CD14-positive monocyte (primary cell): ENCODE results near the gene PACC1. TPM values are rescaled to one million over a fixed set of nuclear protein-coding genes. Genes with fewer than 3 reads are reported as not detected.

ENCODE experiments used
- DNase-seq, 3 donors: peaks; one replicate each; pipeline ENCODE4 v3.0.0-alpha.2; 2011 to 2022
- H2AFZ ChIP-seq: 2 replicates; pipeline ENCODE4 v1.6.0; 2012; ENCODE audit warnings: mild to moderate bottlenecking, low read depth, low read length, inconsistent platforms; ENCODE audit not compliant: insufficient read depth, poor library complexity, severe bottlenecking
- H3K27ac ChIP-seq, 2 donors: 1 replicate in 1 of 2; 2 replicates in 1 of 2; pipeline ENCODE4 v1.5.1; 2012 to 2013; ENCODE audit warnings: low read length in 2 of 2, control low read depth in 1 of 2, inconsistent platforms in 1 of 2, low read depth in 1 of 2, mild to moderate bottlenecking in 1 of 2
- H3K27me3 ChIP-seq, 2 donors: one replicate each; pipeline versions ENCODE4 v1.6.0 to v1.6.1; 2011 to 2013; ENCODE audit warnings: low read length in 2 of 2; ENCODE audit not compliant: control insufficient read depth in 2 of 2, insufficient read depth in 2 of 2
- H3K36me3 ChIP-seq, 2 donors: replicated peaks in 1 of 2; 1 replicate in 1 of 2; 2 replicates in 1 of 2; pipeline versions ENCODE4 v1.5.1 to v1.6.1; 2012 to 2013; ENCODE audit warnings: low read length in 2 of 2, control low read depth in 1 of 2, inconsistent platforms in 1 of 2, mild to moderate bottlenecking in 1 of 2; ENCODE audit not compliant: insufficient read depth in 2 of 2, control insufficient read depth in 1 of 2
- H3K4me1 ChIP-seq, 2 donors: 1 replicate in 1 of 2; 2 replicates in 1 of 2; pipeline versions ENCODE4 v1.5.1 to v1.6.1; 2012 to 2013; ENCODE audit warnings: low read length in 2 of 2, control low read depth in 1 of 2, inconsistent platforms in 1 of 2, mild to moderate bottlenecking in 1 of 2, moderate library complexity in 1 of 2; ENCODE audit not compliant: insufficient read depth in 2 of 2, control insufficient read depth in 1 of 2
- H3K4me2 ChIP-seq: replicated peaks from 2 replicates; pipeline ENCODE3; 2012; ENCODE audit warnings: low read length, moderate library complexity, mild to moderate bottlenecking; ENCODE audit not compliant: poor library complexity, severe bottlenecking; ENCODE audit errors: extremely low read depth
- H3K4me3 ChIP-seq, 3 experiments: fragments of 200-600 bp in 1 of 3; sonication (generic) in 1 of 3; replicated peaks in 1 of 3; 1 replicate in 2 of 3; 2 replicates in 1 of 3; pipeline ENCODE4 v1.5.1; 2011 to 2013; ENCODE audit warnings: low read length in 3 of 3, mild to moderate bottlenecking in 3 of 3, control low read depth in 2 of 3, low read depth in 2 of 3, inconsistent platforms in 1 of 3, moderate library complexity in 1 of 3
- H3K79me2 ChIP-seq: 2 replicates; pipeline ENCODE4 v1.6.0; 2012; ENCODE audit warnings: mild to moderate bottlenecking, control low read depth, inconsistent platforms, low read length, moderate library complexity; ENCODE audit not compliant: insufficient read depth
- H3K9ac ChIP-seq: 2 replicates; pipeline ENCODE4 v1.6.0; 2017; ENCODE audit warnings: low read length, mild to moderate bottlenecking; ENCODE audit not compliant: insufficient read depth, poor library complexity, severe bottlenecking
- H3K9me3 ChIP-seq, 2 donors: replicated peaks in 1 of 2; 1 replicate in 1 of 2; 2 replicates in 1 of 2; pipeline versions ENCODE4 v1.5.1 to v1.6.1; 2012 to 2013; ENCODE audit warnings: low read length in 2 of 2, control low read depth in 1 of 2; ENCODE audit not compliant: control insufficient read depth in 1 of 2, insufficient read depth in 1 of 2
- H4K20me1 ChIP-seq: 2 replicates; pipeline ENCODE4 v1.6.0; 2012; ENCODE audit warnings: mild to moderate bottlenecking, low read length, control low read depth, moderate library complexity; ENCODE audit not compliant: insufficient read depth
- H3K27ac Mint-ChIP-seq, 7 donors: one replicate each; pipeline ENCODE4 v1.8.0; 2020; ENCODE audit warnings: mild to moderate bottlenecking in 7 of 7, mixed read lengths in 7 of 7, moderate library complexity in 6 of 7, inconsistent platforms in 2 of 7
- H3K27me3 Mint-ChIP-seq, 3 donors: one replicate each; pipeline ENCODE4 v1.8.0; 2021 to 2022; ENCODE audit warnings: low read depth in 3 of 3, mild to moderate bottlenecking in 3 of 3, mixed read lengths in 3 of 3, moderate library complexity in 3 of 3, inconsistent platforms in 1 of 3
- H3K36me3 Mint-ChIP-seq, 2 donors: one replicate each; pipeline ENCODE4 v1.8.0; 2020; ENCODE audit warnings: mixed read lengths in 2 of 2, inconsistent platforms in 1 of 2, mild to moderate bottlenecking in 1 of 2
- H3K4me1 Mint-ChIP-seq: one replicate; pipeline ENCODE4 v1.8.0; 2020; ENCODE audit warnings: mild to moderate bottlenecking, mixed read lengths
- H3K4me3 Mint-ChIP-seq, 2 donors: one replicate each; pipeline ENCODE4 v1.8.0; 2020; ENCODE audit warnings: mild to moderate bottlenecking in 2 of 2, mixed read lengths in 2 of 2, moderate library complexity in 1 of 2
- H3K9me3 Mint-ChIP-seq, 7 donors: one replicate each; pipeline ENCODE4 v1.8.0; 2020 to 2022; ENCODE audit warnings: mixed read lengths in 7 of 7, mild to moderate bottlenecking in 6 of 7, moderate library complexity in 6 of 7, inconsistent platforms in 2 of 7
- CTCF ChIP-seq: fragments of 200-600 bp; IDR thresholded peaks from one replicate; pipeline ENCODE4 v1.8.0; 2022; ENCODE audit warnings: antibody characterized with exemption, mild to moderate bottlenecking
- WGBS: methylation state at CpG from one replicate; pipeline ENCODE4 v1.1.5; 2013; ENCODE audit warnings: missing lambda C conversion rate; ENCODE audit not compliant: insufficient coverage; 5-methylcytosine and 5-hydroxymethylcytosine counted together
- intact Hi-C, 2 donors: fragments of 100-400 bp; cut with micrococcal nuclease; formaldehyde crosslinking; loops; one replicate each; pipeline versions ENCODE4 v1.15.0 to v1.15.1; 2023
- polyA plus RNA-seq, 3 donors: library from polyadenylated mRNA; depleted of rRNA in 1 of 3; unstranded in 2 of 3; stranded (reverse) in 1 of 3; fragments of 300-500 nt in 2 of 3; fragments of >200 nt in 1 of 3; fragmentation: Illumina TruSeq in 2 of 3; gene quantifications; 1 replicate in 2 of 3; 2 replicates in 1 of 3; pipeline ENCODE4 v1.2.3, GENCODE V29; 2012 to 2021

The PACC1 gene
- polyA plus RNA-seq, 3 donors: 14.0 to 16.6 (median 14.7) TPM

GRCh38 chr1:212415107-212415841 is 588 bp upstream of the PACC1 start:
- H3K4me1 Mint-ChIP-seq: peaks cover 55% of the 10 kb centered on the region
- TF ChIP-seq CTCF: no peak
- peaks cover 5% of the 10 kb centered on the region for H4K20me1 ChIP-seq
- H3K36me3 Mint-ChIP-seq: peaks cover 17% of the 10 kb centered on the region in 2 donors
- 17% methylated on average over 3 of the region's 13 CpGs for WGBS
- H2AFZ ChIP-seq: peak overlapping the region; percentile 88
- peak overlapping the region; percentile 91 to 99 for H3K4me3 Mint-ChIP-seq
- H3K27me3 ChIP-seq: no peaks in the 10 kb centered on the region
- DNase-seq: no peak
- peaks cover 50 to 54% of the 10 kb centered on the region in 2 donors for H3K4me1 ChIP-seq
- peaks cover 0 to 3% (median 0%) of the 10 kb centered on the region in 7 donors for H3K9me3 Mint-ChIP-seq
- H3K9ac ChIP-seq: no peak overlapping the region
- intact Hi-C loops: no loop called here
- H3K4me3 ChIP-seq: peak overlapping the region; percentile 4 to 83 (median 79)
- peaks cover 39% of the 10 kb centered on the region for H3K79me2 ChIP-seq
- no peaks in the 10 kb centered on the region for H3K9me3 ChIP-seq
- H3K4me2 ChIP-seq: peak overlapping the region; percentile 79
- peaks cover 0 to 2% (median 0%) of the 10 kb centered on the region in 3 donors for H3K27me3 Mint-ChIP-seq
- H3K36me3 ChIP-seq: peaks cover 6 to 16% of the 10 kb centered on the region in 2 donors
- peak overlapping the region; percentile 54 to 82 for H3K27ac ChIP-seq
- peak overlapping the region; percentile 82 to 95 (median 92) for H3K27ac Mint-ChIP-seq

- Histone ChIP-seq H3K9ac (peak overlapping the region; percentile 70), H3K4me3 (peak overlapping the region; percentile 75 to 83 (median 79)), H2AFZ (peak overlapping the region; percentile 88), H3K36me3 (peaks cover 19 to 29% of the 10 kb centered on the region in 2 donors), H3K4me2 (peak overlapping the region; percentile 79), H3K27me3 (no peaks in the 10 kb centered on the region), H3K4me1 (peaks cover 50 to 54% of the 10 kb centered on the region in 2 donors), H3K27ac (peak overlapping the region; percentile 54 to 82), H3K9me3 (no peaks in the 10 kb centered on the region), H3K79me2 (peaks cover 43% of the 10 kb centered on the region), H4K20me1 (peaks cover 5% of the 10 kb centered on the region)
- peaks cover 0 to 3% (median 0%) of the 10 kb centered on the region in 7 donors for H3K9me3 Mint-ChIP-seq
- H3K4me1 Mint-ChIP-seq: peaks cover 58% of the 10 kb centered on the region
- intact Hi-C loops: no loop called here
- peak overlapping the region; percentile 70 to 95 (median 82) for H3K27ac Mint-ChIP-seq
- no peak for TF ChIP-seq CTCF
- peaks cover 0 to 2% (median 0%) of the 10 kb centered on the region in 3 donors for H3K27me3 Mint-ChIP-seq
- peaks cover 30% of the 10 kb centered on the region in 2 donors for H3K36me3 Mint-ChIP-seq
- WGBS: 18% methylated on average over 21 of the region's 21 CpGs
- H3K4me3 Mint-ChIP-seq: peak overlapping the region; percentile 91 to 99
- DNase-seq: no peak
Measured at GRCh38 chr1:212413902-212414327, 771 bp downstream of the PACC1 start.
